K562 (cell line): Measurements from ENCODE around the gene TAX1BP1. TPM values are rescaled to one million over a fixed set of nuclear protein-coding genes. Genes with fewer than 3 reads are reported as not detected.

Experiments used
- CREM ChIP-seq: IDR thresholded peaks from 2 replicates; pipeline ENCODE4 v1.6.1; 2014; ENCODE audit warnings: antibody characterized with exemption, low read depth
- KDM1A ChIP-seq, 2 experiments: fragments of 450-650 bp; IDR thresholded peaks; 2 replicates each; pipeline ENCODE4 v1.6.1; 2016; ENCODE audit warnings: mild to moderate bottlenecking in 2 of 2
- NCOR1 ChIP-seq: fragments of 450-650 bp; IDR thresholded peaks from 2 replicates; pipeline ENCODE4 v1.6.1; 2016; ENCODE audit warnings: mild to moderate bottlenecking, moderate library complexity
- POLR2AphosphoS2 ChIP-seq: IDR thresholded peaks from 2 replicates; pipeline ENCODE4 v1.6.1; 2012; ENCODE audit warnings: low read length, improper control_type of control experiment
- POLR2G ChIP-seq: fragments of 200-400 bp; formaldehyde crosslinking; IDR thresholded peaks from 2 replicates; pipeline ENCODE4 v1.6.1; 2017; ENCODE audit warnings: low read depth, mild to moderate bottlenecking, antibody characterized with exemption, low read length, moderate library complexity
- SAFB2 ChIP-seq: fragments of 200-400 bp; formaldehyde crosslinking; IDR thresholded peaks from 2 replicates; pipeline ENCODE4 v1.6.1; 2018; ENCODE audit warnings: borderline replicate concordance, low read length, low read depth, moderate library complexity; ENCODE audit not compliant: severe bottlenecking
- SMAD1 ChIP-seq: fragments of 150-350 bp; IDR thresholded peaks from 2 replicates; pipeline ENCODE4 v1.6.1; 2014; ENCODE audit warnings: low read length, low read depth; ENCODE audit not compliant: partially characterized antibody
- STAG1 ChIP-seq: sonication (generic); formaldehyde crosslinking; IDR thresholded peaks from 2 replicates; pipeline ENCODE4 v1.5.0; 2020; ENCODE audit warnings: missing genetic modification reagents, borderline replicate concordance
- polyA plus RNA-seq, 8 experiments: library from polyadenylated mRNA; depleted of rRNA in 4 of 8; stranded (reverse) in 5 of 8; unstranded in 3 of 8; fragments of >200 nt; fragmentation: Nextera tagmentation in 2 of 8; fragmentation: Illumina TruSeq in 1 of 8; extraction: Ambion mirVana in 2 of 8; extraction: Trizol in 1 of 8; gene quantifications; 2 replicates each; pipeline versions ENCODE4 v1.2.1 to v1.2.3, GENCODE V29; 2011 to 2014; ENCODE audit warnings: inconsistent platforms in 1 of 8, missing spikeins in 1 of 8
- total RNA-seq, 7 experiments: library from RNA; depleted of rRNA in 6 of 7; stranded (reverse); fragments of >200 nt in 6 of 7; fragmentation: Illumina TruSeq in 2 of 7; extraction: Trizol in 2 of 7; gene quantifications; 2 replicates each; pipeline versions ENCODE4 v1.2.1 to v1.2.3, GENCODE V29; 2011 to 2021; ENCODE audit warnings: low replicate concordance in 1 of 7
- TF ChIP-seq, protein P1 (sequence below): fragments of 250-450 bp; sonication (Bioruptor Pico); IDR thresholded peaks from 2 replicates; pipeline ENCODE4 v1.8.0; 2021; ENCODE audit warnings: moderate library complexity, mild to moderate bottlenecking, inconsistent platforms
- TF ChIP-seq, protein P2 (sequence below): fragments of 250-450 bp; sonication (Bioruptor Pico); IDR thresholded peaks from 2 replicates; pipeline ENCODE4 v1.8.0; 2021; ENCODE audit warnings: mild to moderate bottlenecking, moderate library complexity

Gene TAX1BP1
- total and polyA plus RNA-seq, 9 of the 15 experiments (the other 6 are each of a cell fraction or from before 2014, with no cell fraction given), result 49.0 to 119 (median 75.9) TPM

DNA sequence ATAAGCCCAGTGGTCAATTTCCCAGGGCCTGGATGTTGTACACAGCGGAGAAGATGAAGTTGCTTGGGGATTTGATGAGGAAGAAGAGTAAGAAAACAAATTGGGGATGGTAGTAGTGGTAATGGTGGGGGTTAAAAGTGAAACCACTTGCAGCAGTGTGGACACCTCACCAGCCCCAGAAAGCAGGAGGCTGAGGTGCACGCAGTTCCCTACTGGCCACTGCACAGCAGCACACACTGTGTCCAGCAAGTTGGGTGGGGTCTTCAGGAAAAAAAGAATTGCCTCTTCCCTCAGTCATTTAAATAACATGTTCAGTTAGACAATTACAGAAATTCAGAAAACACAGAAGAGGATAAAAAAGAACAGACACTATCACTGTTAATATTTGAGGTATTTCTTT, 96.6 kb downstream of the TAX1BP1 start (continued):
- no peak for TF ChIP-seq SMAD1
- no peak for TF ChIP-seq NCOR1
- TF ChIP-seq, protein P1, sequence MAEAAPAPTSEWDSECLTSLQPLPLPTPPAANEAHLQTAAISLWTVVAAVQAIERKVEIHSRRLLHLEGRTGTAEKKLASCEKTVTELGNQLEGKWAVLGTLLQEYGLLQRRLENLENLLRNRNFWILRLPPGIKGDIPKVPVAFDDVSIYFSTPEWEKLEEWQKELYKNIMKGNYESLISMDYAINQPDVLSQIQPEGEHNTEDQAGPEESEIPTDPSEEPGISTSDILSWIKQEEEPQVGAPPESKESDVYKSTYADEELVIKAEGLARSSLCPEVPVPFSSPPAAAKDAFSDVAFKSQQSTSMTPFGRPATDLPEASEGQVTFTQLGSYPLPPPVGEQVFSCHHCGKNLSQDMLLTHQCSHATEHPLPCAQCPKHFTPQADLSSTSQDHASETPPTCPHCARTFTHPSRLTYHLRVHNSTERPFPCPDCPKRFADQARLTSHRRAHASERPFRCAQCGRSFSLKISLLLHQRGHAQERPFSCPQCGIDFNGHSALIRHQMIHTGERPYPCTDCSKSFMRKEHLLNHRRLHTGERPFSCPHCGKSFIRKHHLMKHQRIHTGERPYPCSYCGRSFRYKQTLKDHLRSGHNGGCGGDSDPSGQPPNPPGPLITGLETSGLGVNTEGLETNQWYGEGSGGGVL (CRISPR knock-in tag), result no peak
- TF ChIP-seq, protein P2, sequence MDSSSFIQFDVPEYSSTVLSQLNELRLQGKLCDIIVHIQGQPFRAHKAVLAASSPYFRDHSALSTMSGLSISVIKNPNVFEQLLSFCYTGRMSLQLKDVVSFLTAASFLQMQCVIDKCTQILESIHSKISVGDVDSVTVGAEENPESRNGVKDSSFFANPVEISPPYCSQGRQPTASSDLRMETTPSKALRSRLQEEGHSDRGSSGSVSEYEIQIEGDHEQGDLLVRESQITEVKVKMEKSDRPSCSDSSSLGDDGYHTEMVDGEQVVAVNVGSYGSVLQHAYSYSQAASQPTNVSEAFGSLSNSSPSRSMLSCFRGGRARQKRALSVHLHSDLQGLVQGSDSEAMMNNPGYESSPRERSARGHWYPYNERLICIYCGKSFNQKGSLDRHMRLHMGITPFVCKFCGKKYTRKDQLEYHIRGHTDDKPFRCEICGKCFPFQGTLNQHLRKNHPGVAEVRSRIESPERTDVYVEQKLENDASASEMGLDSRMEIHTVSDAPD (CRISPR knock-in tag), result no peak
- TF ChIP-seq POLR2G, result no peak
- TF ChIP-seq STAG1 (CRISPR knock-in tag), result no peak
- TF ChIP-seq CREM, result no peak
- no peak for TF ChIP-seq KDM1A (IDR thresholded peaks at IDR 0.05)
- no peak for TF ChIP-seq SAFB2
- TF ChIP-seq POLR2AphosphoS2, result no peak
